ENCODE data around the gene ZNF608.

Gene ZNF608

GRCh38 chr5:124745928-124746915 is at the start of gene ZNF608:
Gene ZNF608 (minus strand): TSS chr5:124746639. CDS start chr5:124744989, 1,650 bp downstream.
- DNase-seq (ENCODE audit: low read depth in 2 of 2): peak; percentile 57 to 64

GRCh38 chr5:124795829-124796228 is 49.4 kb upstream of the ZNF608 start:
- DNase-seq (ENCODE audit: low read depth in 2 of 2): no peak

GRCh38 chr5:124790895-124791732 is 44.7 kb upstream of the ZNF608 start:
- DNase-seq (ENCODE audit: low read depth in 2 of 2): peak; percentile 85 to 87

- DNase-seq (ENCODE audit: low read depth in 2 of 2): no peak
Observed at GRCh38 chr5:124790301-124790894, 44.0 kb upstream of the ZNF608 start.

GRCh38 chr5:124789104-124789605 is 42.7 kb upstream of the ZNF608 start:
- no peak for DNase-seq (ENCODE audit: low read depth in 2 of 2)

- DNase-seq (ENCODE audit: low read depth in 2 of 2): no peak
Observed at GRCh38 chr5:124783794-124784193, 37.4 kb upstream of the ZNF608 start.

GRCh38 chr5:124783285-124783684 is 36.8 kb upstream of the ZNF608 start:
- no peak for DNase-seq (ENCODE audit: low read depth in 2 of 2)

GRCh38 chr5:124782262-124782661 is 35.8 kb upstream of the ZNF608 start:
- no peak for DNase-seq (ENCODE audit: low read depth in 2 of 2)

- DNase-seq (ENCODE audit: low read depth in 2 of 2): no peak
Observed at GRCh38 chr5:124780011-124780410, 33.6 kb upstream of the ZNF608 start.

GRCh38 chr5:124773315-124774311 is 27.2 kb upstream of the ZNF608 start:
- peak in 1 of 2 experiments; percentile 0 for DNase-seq (ENCODE audit: low read depth in 2 of 2)

- DNase-seq (ENCODE audit: low read depth in 2 of 2): no peak
Observed at GRCh38 chr5:124772457-124773200, 26.2 kb upstream of the ZNF608 start.

GRCh38 chr5:124771761-124772160 is 25.3 kb upstream of the ZNF608 start:
- DNase-seq (ENCODE audit: low read depth in 2 of 2): no peak

- DNase-seq (ENCODE audit: low read depth in 2 of 2): no peak
Observed at GRCh38 chr5:124764992-124765611, 18.7 kb upstream of the ZNF608 start.

GRCh38 chr5:124764585-124764984 is 18.1 kb upstream of the ZNF608 start:
- no peak for DNase-seq (ENCODE audit: low read depth in 2 of 2)

GRCh38 chr5:124761010-124761409 is 14.6 kb upstream of the ZNF608 start:
- no peak for DNase-seq (ENCODE audit: low read depth in 2 of 2)

- DNase-seq (ENCODE audit: low read depth in 2 of 2): no peak
Observed at GRCh38 chr5:124760608-124761007, 14.2 kb upstream of the ZNF608 start.

GRCh38 chr5:124755565-124755964 is 9.1 kb upstream of the ZNF608 start:
- no peak for DNase-seq (ENCODE audit: low read depth in 2 of 2)

- no peak for DNase-seq (ENCODE audit: low read depth in 2 of 2)
Observed at GRCh38 chr5:124755041-124755440, 8.6 kb upstream of the ZNF608 start.

- DNase-seq (ENCODE audit: low read depth in 2 of 2): no peak
Observed at GRCh38 chr5:124754206-124754927, 7.9 kb upstream of the ZNF608 start.

All from fibroblast of skin of left quadriceps (primary cell).